ENCODE measurements around the gene CCDC188. TPM values are rescaled to one million over a fixed set of nuclear protein-coding genes. Genes with fewer than 3 reads are reported as not detected.

Gene CCDC188
- total and polyA plus RNA-seq, 2 donors (not counting 1 experiment from before 2014, with no cell fraction given): 0.33 to 0.59 TPM

GRCh38 chr22:20135806-20136602, 14.9 kb downstream of the CCDC188 start:
- no peak overlapping the region for H2AFZ ChIP-seq (ENCODE audit: low read length)
- H3K9ac ChIP-seq (ENCODE audit: insufficient read depth, low read length): no peak overlapping the region
- H3K4me1 ChIP-seq (ENCODE audit: control insufficient read depth, extremely low read depth, insufficient read depth, low read length): peaks cover 5% of the 10 kb centered on the region
- no peak overlapping the region for H3K4me3 ChIP-seq (replicated peaks in 1 of 4; ENCODE audit: control extremely low read depth in 1 of 4, insufficient read depth in 1 of 4, low read depth in 3 of 4, low read length in 4 of 4)
- H4K20me1 ChIP-seq (ENCODE audit: control insufficient read depth, extremely low read depth, insufficient read depth, low read length): no peaks in the 10 kb centered on the region
- no peak overlapping the region for H3K27ac ChIP-seq (ENCODE audit: insufficient read depth, low read length)
- H3K4me2 ChIP-seq (ENCODE audit: extremely low read depth, insufficient read depth, low read length): no peak overlapping the region
- no peak for DNase-seq (ENCODE audit: low read depth in 2 of 2)
- no peaks in the 10 kb centered on the region for H3K27me3 ChIP-seq (ENCODE audit: control insufficient read depth, insufficient read depth, low read length)
- H3K36me3 ChIP-seq (ENCODE audit: control insufficient read depth, insufficient read depth, low read length): peaks cover 5% of the 10 kb centered on the region
- no peak for TF ChIP-seq CTCF (conservative IDR thresholded peaks at IDR 0.05 in 1 of 2, IDR thresholded peaks at IDR 0.05 in 1 of 2; ENCODE audit: low read depth in 1 of 2, low read length in 2 of 2)
- H3K79me2 ChIP-seq (ENCODE audit: control insufficient read depth, insufficient read depth, low read length): peaks cover 60% of the 10 kb centered on the region
- no peaks in the 10 kb centered on the region for H3K9me3 ChIP-seq (ENCODE audit: control insufficient read depth, insufficient read depth, low read depth, low read length)

- Histone ChIP-seq H3K4me1 (ENCODE audit: control insufficient read depth, extremely low read depth, insufficient read depth, low read length) (peaks cover 5% of the 10 kb centered on the region), H3K9me3 (ENCODE audit: control insufficient read depth, insufficient read depth, low read depth, low read length) (no peaks in the 10 kb centered on the region), H3K27me3 (ENCODE audit: control insufficient read depth, insufficient read depth, low read length) (no peaks in the 10 kb centered on the region), H3K9ac (ENCODE audit: insufficient read depth, low read length) (no peak overlapping the region), H2AFZ (ENCODE audit: low read length) (no peak overlapping the region), H3K4me3 (replicated peaks in 1 of 4; ENCODE audit: control extremely low read depth in 1 of 4, insufficient read depth in 1 of 4, low read depth in 3 of 4, low read length in 4 of 4) (no peak overlapping the region), H3K27ac (ENCODE audit: insufficient read depth, low read length) (no peak overlapping the region), H3K79me2 (ENCODE audit: control insufficient read depth, insufficient read depth, low read length) (peaks cover 60% of the 10 kb centered on the region), H3K36me3 (ENCODE audit: control insufficient read depth, insufficient read depth, low read length) (peaks cover 5% of the 10 kb centered on the region), H4K20me1 (ENCODE audit: control insufficient read depth, extremely low read depth, insufficient read depth, low read length) (no peaks in the 10 kb centered on the region), H3K4me2 (ENCODE audit: extremely low read depth, insufficient read depth, low read length) (no peak overlapping the region)
- DNase-seq (ENCODE audit: low read depth in 2 of 2): no peak
- TF ChIP-seq CTCF (conservative IDR thresholded peaks at IDR 0.05 in 1 of 2, IDR thresholded peaks at IDR 0.05 in 1 of 2; ENCODE audit: low read depth in 1 of 2, low read length in 2 of 2): no peak
- no peak for TF ChIP-seq EZH2 (IDR thresholded peaks at IDR 0.05; ENCODE audit: low read length, missing control alignments)
Measured at GRCh38 chr22:20135265-20135664, 15.6 kb downstream of the CCDC188 start.

- Histone ChIP-seq H3K9ac (ENCODE audit: insufficient read depth, low read length) (no peak overlapping the region), H3K27me3 (ENCODE audit: control insufficient read depth, insufficient read depth, low read length) (no peaks in the 10 kb centered on the region), H3K36me3 (ENCODE audit: control insufficient read depth, insufficient read depth, low read length) (no peaks in the 10 kb centered on the region), H3K27ac (ENCODE audit: insufficient read depth, low read length) (no peak overlapping the region), H3K4me3 (replicated peaks in 1 of 4; ENCODE audit: control extremely low read depth in 1 of 4, insufficient read depth in 1 of 4, low read depth in 3 of 4, low read length in 4 of 4) (no peak overlapping the region), H3K79me2 (ENCODE audit: control insufficient read depth, insufficient read depth, low read length) (peaks cover 58% of the 10 kb centered on the region), H3K4me2 (ENCODE audit: extremely low read depth, insufficient read depth, low read length) (no peak overlapping the region), H3K4me1 (ENCODE audit: control insufficient read depth, extremely low read depth, insufficient read depth, low read length) (peaks cover 5% of the 10 kb centered on the region), H3K9me3 (ENCODE audit: control insufficient read depth, insufficient read depth, low read depth, low read length) (no peaks in the 10 kb centered on the region), H2AFZ (ENCODE audit: low read length) (no peak overlapping the region), H4K20me1 (ENCODE audit: control insufficient read depth, extremely low read depth, insufficient read depth, low read length) (no peaks in the 10 kb centered on the region)
- no peak for TF ChIP-seq CTCF (conservative IDR thresholded peaks at IDR 0.05 in 1 of 2, IDR thresholded peaks at IDR 0.05 in 1 of 2; ENCODE audit: low read depth in 1 of 2, low read length in 2 of 2)
- TF ChIP-seq EZH2 (IDR thresholded peaks at IDR 0.05; ENCODE audit: low read length, missing control alignments): no peak
- no peak for DNase-seq (ENCODE audit: low read depth in 2 of 2)
Measured at GRCh38 chr22:20133930-20134549, 16.8 kb downstream of the CCDC188 start.

Data from fibroblast of lung (primary cell).